AG09309 (cell line): ENCODE measurements around the gene PREX1.

Experiments used
- DNase-seq: peaks from one replicate; pipeline ENCODE4 v3.0.0-alpha.2; 2010; ENCODE audit warnings: low read depth
- H3K4me3 ChIP-seq: 2 replicates; pipeline ENCODE4 v1.5.1; 2011; ENCODE audit warnings: mild to moderate bottlenecking, low read depth, low read length, moderate library complexity; ENCODE audit not compliant: control insufficient read depth
- TF ChIP-seq, protein P1 (sequence below): IDR thresholded peaks from 2 replicates; pipeline ENCODE4 v1.5.1; 2011; ENCODE audit warnings: mild to moderate bottlenecking, low read depth, low read length, inconsistent platforms; ENCODE audit not compliant: insufficient read depth, control insufficient read depth; ENCODE audit errors: missing control alignments

The PREX1 gene

DNA sequence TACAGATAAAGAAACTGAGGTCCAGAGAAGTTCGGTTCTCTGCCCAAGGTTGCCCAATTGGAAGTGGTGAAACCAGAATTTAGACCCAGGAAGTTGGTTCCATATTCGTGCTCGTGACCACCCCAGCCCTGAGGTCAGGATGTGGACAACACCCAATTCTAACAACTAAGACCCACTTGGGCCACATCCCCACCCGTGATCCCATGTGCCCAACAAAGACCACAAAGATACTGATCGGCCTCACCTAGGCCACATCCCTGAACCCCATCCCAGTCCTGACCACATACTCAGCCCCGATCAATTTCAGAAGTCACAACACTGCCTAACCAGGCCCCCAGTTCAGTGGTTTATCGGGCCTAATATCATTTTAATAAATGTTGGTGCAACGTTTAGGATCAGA lies 138.4 kb downstream of the PREX1 start:
- TF ChIP-seq, protein P1, sequence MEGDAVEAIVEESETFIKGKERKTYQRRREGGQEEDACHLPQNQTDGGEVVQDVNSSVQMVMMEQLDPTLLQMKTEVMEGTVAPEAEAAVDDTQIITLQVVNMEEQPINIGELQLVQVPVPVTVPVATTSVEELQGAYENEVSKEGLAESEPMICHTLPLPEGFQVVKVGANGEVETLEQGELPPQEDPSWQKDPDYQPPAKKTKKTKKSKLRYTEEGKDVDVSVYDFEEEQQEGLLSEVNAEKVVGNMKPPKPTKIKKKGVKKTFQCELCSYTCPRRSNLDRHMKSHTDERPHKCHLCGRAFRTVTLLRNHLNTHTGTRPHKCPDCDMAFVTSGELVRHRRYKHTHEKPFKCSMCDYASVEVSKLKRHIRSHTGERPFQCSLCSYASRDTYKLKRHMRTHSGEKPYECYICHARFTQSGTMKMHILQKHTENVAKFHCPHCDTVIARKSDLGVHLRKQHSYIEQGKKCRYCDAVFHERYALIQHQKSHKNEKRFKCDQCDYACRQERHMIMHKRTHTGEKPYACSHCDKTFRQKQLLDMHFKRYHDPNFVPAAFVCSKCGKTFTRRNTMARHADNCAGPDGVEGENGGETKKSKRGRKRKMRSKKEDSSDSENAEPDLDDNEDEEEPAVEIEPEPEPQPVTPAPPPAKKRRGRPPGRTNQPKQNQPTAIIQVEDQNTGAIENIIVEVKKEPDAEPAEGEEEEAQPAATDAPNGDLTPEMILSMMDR, result no peak
- H3K4me3 ChIP-seq, result no peak overlapping the region
- DNase-seq, result no peak

DNA sequence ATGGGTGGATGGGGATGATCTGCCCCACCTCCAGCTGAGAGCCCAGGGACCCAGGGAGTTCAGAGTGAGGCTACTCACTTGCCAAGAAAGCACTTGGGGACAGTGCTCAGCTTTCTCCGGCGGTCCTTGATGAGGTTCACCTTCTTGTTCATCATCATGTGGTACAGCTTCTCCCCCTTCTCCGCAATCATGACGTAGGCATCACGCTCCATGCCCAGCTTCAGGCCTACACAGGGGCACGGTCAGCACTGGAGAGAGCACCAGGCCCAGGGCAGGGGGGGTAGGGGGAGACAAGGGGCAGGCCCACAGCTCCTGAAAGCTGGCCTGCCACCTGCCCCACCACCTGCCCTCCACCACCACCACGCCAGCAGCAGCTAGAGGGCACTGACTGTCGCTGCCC lies 139.2 kb downstream of the PREX1 start:
- H3K4me3 ChIP-seq, result no peak overlapping the region
- TF ChIP-seq, protein P1, result no peak
- DNase-seq, result no peak

DNA sequence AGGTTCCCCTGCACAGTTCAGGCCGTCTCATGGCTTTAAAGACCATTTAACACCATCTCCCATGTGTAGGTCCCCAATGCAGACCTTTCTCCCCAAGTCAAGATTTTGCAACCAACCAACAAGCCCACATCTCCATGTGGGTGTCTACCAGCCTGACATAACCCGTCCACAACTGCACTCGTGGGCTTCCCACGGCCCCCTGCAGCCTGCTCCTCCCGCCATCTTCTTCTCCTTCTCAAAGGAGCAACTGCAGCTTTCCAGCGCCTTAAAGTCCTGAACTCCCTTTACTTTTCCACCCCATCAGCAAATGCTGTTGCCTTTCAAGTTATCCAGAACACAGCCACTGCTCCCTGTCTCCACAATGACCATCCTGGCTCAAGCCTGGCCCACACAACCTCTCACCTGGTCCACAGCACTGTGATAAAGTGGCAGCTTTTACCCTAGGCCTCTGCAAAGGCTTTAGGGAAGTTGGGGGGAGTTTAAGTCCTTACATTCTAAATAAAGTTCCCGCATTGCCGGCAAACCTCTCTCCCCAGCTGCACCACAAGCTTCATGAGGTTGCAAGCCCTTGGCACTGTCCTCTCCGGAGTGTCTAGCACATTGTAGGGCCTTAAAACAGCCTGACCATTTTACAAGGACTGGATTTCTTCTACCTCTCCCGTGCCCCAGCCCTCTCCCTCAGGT lies 140.5 kb downstream of the PREX1 start:
- no peak overlapping the region for H3K4me3 ChIP-seq
- no peak for DNase-seq
- TF ChIP-seq, protein P1, result no peak

DNA sequence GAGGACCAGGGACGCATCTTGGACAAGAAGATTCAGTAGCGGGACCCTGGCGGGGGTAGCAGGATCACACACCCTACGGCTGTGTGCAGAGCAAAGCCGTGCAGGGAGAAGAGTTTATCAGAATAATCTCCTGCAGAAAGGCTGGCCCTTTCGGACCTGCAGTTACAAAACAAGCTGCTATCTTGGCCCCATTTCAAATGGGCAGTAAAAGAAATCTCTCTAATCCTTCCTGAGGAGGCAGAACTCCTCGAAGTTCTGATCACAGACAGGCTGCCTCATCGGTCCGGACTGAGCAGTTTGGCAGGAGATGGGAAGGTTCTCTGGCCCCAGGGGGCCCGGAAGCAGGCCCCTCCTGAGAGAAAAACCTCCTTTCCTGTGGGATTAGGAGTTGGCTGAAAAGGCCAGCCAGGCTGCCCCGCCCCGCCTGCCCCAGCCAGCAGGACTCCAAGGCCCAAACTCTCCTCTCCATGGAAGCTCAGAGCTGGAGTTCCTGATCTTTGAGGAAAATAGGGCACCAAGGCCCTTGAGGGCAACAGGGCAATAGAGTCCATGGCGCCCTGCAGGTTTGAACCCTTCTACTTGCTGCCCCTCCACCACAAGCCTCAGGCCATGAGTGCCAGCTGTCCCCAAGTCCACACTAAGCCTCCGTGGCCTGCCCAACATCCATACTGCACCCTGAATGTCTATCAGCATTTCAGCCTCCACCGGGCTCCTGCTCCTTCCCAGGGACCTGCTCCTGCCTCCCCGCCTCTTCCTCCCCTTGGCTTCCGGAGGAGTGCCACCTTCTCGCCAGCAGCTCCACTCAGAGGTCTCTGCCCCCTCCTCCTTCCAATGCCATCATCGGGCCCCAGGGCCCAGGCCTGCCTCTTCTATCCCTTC lies 141.3 kb downstream of the PREX1 start:
- no peak overlapping the region for H3K4me3 ChIP-seq
- DNase-seq, result peak; percentile 57
- TF ChIP-seq, protein P1, result no peak

DNA sequence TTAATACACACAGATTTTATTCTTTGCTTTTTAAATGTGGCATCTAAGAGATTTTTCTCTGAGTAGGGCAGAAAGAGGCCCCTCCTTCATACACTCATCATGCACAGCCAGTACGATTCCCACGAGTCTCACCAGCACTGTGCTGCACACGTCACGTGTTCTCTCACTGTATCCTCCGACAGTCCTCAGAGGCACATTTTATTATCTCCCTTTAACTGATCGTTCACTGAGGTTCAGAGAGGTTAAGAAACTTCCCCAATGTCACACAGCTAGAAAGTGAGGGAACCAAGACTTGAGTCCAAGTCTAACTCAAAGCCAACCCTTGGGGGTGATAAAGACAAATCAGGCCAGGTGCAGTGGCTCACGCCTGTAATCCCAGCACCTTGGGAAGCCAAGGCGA lies 142.5 kb downstream of the PREX1 start:
- no peak overlapping the region for H3K4me3 ChIP-seq
- no peak for DNase-seq
- TF ChIP-seq, protein P1, result no peak

DNA sequence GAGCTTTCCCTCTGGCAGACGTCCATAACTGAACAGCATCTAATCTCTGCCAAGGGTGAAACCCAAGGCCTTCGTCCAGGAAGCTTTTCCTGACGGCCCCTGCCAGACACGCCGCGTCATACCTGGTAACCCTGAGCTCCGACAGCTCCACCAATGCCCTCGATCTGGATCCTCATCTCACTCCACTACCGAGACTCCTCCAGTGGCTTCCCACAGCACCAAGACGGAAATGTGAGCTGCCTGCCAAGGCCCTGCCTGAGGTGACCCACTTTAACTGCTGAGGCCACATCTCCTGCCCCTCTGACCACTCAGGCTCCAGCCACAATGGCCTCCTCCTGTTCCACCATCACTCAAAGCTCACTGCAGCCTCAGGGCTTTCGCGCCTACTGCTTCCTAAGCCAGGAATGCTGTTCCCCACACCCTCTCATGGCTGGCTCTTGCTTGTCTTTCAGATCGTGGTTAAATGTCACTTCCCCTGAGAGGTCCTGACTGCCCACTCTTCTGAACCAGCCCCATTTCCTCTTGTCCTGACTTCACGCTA lies 143.2 kb downstream of the PREX1 start:
- DNase-seq, result no peak
- H3K4me3 ChIP-seq, result no peak overlapping the region
- TF ChIP-seq, protein P1, result no peak
